H1 (cell line): Measurements from ENCODE around the gene PHF23. TPM values are rescaled to one million over a fixed set of nuclear protein-coding genes. Genes with fewer than 3 reads are reported as not detected.

ENCODE experiments used
- CTCF ChIA-PET: fragments of 300-600 bp; sonication (Branson Sonifier 250); formaldehyde crosslinking; loops from one replicate; lab custom pipeline; 2021; ENCODE audit not compliant: partially characterized antibody; lab: Charles Lee
- POLR2A ChIA-PET: fragments of 300-600 bp; sonication (Branson Sonifier 250); formaldehyde crosslinking; loops from one replicate; lab custom pipeline; 2021; ENCODE audit warnings: inconsistent platforms; ENCODE audit not compliant: partially characterized antibody; lab: Charles Lee
- DNase-seq, 2 experiments: peaks; one replicate each; pipeline versions ENCODE4 v3.0.0 to v3.0.0-alpha.2; 2010 to 2022; ENCODE audit warnings: low spot score in 2 of 2, low read depth in 1 of 2, mixed read lengths in 1 of 2
- FAIRE-seq: peaks from 2 replicates; lab custom pipeline; 2011; peaks lifted over from hg19 to GRCh38; lab: Jason Lieb, UNC
- H2AFZ ChIP-seq: 2 replicates; pipeline ENCODE4 v1.8.1; 2012; ENCODE audit warnings: low read length, inconsistent platforms
- H2AK5ac ChIP-seq: 2 replicates; pipeline ENCODE4 v1.6.1; 2013; ENCODE audit warnings: low read depth, low read length
- H2BK120ac ChIP-seq: replicated peaks from 2 replicates; pipeline ENCODE3; 2013; ENCODE audit warnings: low read depth, low read length, inconsistent platforms
- H2BK12ac ChIP-seq: 2 replicates; pipeline ENCODE4 v1.6.1; 2013; ENCODE audit warnings: low read depth, low read length
- H2BK15ac ChIP-seq: 2 replicates; pipeline ENCODE4 v1.6.1; 2013; ENCODE audit warnings: low read length
- H2BK20ac ChIP-seq: 2 replicates; pipeline ENCODE4 v1.6.1; 2013; ENCODE audit warnings: low read length
- H2BK5ac ChIP-seq: 2 replicates; pipeline ENCODE4 v1.6.1; 2013; ENCODE audit warnings: low read depth, low read length
- H3K14ac ChIP-seq: 2 replicates; pipeline ENCODE4 v1.6.1; 2013; ENCODE audit warnings: inconsistent platforms; ENCODE audit not compliant: insufficient read length
- H3K18ac ChIP-seq: 2 replicates; pipeline ENCODE4 v1.6.1; 2013; ENCODE audit warnings: low read length; ENCODE audit errors: extremely low read depth
- H3K23ac ChIP-seq: 2 replicates; pipeline ENCODE4 v1.6.1; 2013; ENCODE audit warnings: inconsistent platforms; ENCODE audit not compliant: insufficient read length
- H3K23me2 ChIP-seq: 2 replicates; pipeline ENCODE4 v1.6.1; 2013; ENCODE audit warnings: low read depth, low read length
- H3K27ac ChIP-seq: 2 replicates; pipeline ENCODE4 v1.6.1; 2011; ENCODE audit warnings: low read depth, low read length, inconsistent platforms
- H3K27me3 ChIP-seq, 4 experiments: replicated peaks in 1 of 4; 1 replicate in 1 of 4; 2 replicates in 3 of 4; pipeline versions ENCODE4 v1.6.1 to v1.8.1; 2011 to 2013; ENCODE audit warnings: low read length in 3 of 4, mild to moderate bottlenecking in 3 of 4, inconsistent platforms in 2 of 4, mixed read lengths in 2 of 4, moderate library complexity in 1 of 4; ENCODE audit not compliant: control insufficient read depth in 3 of 4, insufficient read depth in 3 of 4; ENCODE audit errors: extremely low read depth in 1 of 4
- H3K36me3 ChIP-seq, 4 experiments: 2 replicates each; pipeline versions ENCODE4 v1.6.1 to v1.8.1; 2011 to 2013; ENCODE audit warnings: mild to moderate bottlenecking in 4 of 4, low read length in 3 of 4, moderate library complexity in 2 of 4, control low read depth in 1 of 4, inconsistent platforms in 1 of 4; ENCODE audit not compliant: insufficient read depth in 4 of 4, control insufficient read depth in 2 of 4
- H3K4ac ChIP-seq: replicated peaks from 2 replicates; pipeline ENCODE3; 2013; ENCODE audit warnings: low read length, low read depth, mixed read lengths, inconsistent platforms; ENCODE audit not compliant: insufficient read length
- H3K4me1 ChIP-seq, 4 experiments: replicated peaks in 1 of 4; 1 replicate in 1 of 4; 2 replicates in 3 of 4; pipeline versions ENCODE4 v1.6.1 to v1.8.1; 2011 to 2013; ENCODE audit warnings: low read length in 3 of 4, inconsistent platforms in 2 of 4, mixed read lengths in 1 of 4; ENCODE audit not compliant: insufficient read depth in 4 of 4, control insufficient read depth in 3 of 4
- H3K4me2 ChIP-seq, 2 experiments: 2 replicates each; pipeline versions ENCODE4 v1.6.1 to v1.8.1; 2011 to 2013; ENCODE audit warnings: low read depth in 2 of 2, low read length in 2 of 2, control low read depth in 1 of 2, inconsistent platforms in 1 of 2, mild to moderate bottlenecking in 1 of 2; ENCODE audit not compliant: insufficient read depth in 1 of 2
- H3K4me3 ChIP-seq, 4 experiments: fragments of 200-600, 300-600 bp in 1 of 4; sonication (generic), shearing (Covaris generic), sonication (Bioruptor Twin) in 1 of 4; 2 replicates each; pipeline versions ENCODE4 v1.5.1 to v1.8.1; 2011 to 2016; ENCODE audit warnings: low read length in 4 of 4, low read depth in 3 of 4, control low read depth in 2 of 4, inconsistent platforms in 2 of 4, mild to moderate bottlenecking in 2 of 4, mixed read lengths in 1 of 4, moderate library complexity in 1 of 4; ENCODE audit not compliant: insufficient read depth in 2 of 4; ENCODE audit errors: extremely low read depth in 1 of 4
- H3K56ac ChIP-seq: replicated peaks from 2 replicates; pipeline ENCODE3; 2013; ENCODE audit warnings: low read depth, mild to moderate bottlenecking, mixed read lengths, low read length, inconsistent platforms; ENCODE audit not compliant: insufficient read length
- H3K79me1 ChIP-seq: 2 replicates; pipeline ENCODE4 v1.6.1; 2013; ENCODE audit warnings: low read depth, low read length, control low read depth
- H3K79me2 ChIP-seq, 2 experiments: 2 replicates each; pipeline versions ENCODE4 v1.6.1 to v1.8.1; 2012 to 2013; ENCODE audit warnings: low read length in 2 of 2, mild to moderate bottlenecking in 2 of 2, inconsistent platforms in 1 of 2; ENCODE audit not compliant: insufficient read depth in 2 of 2, control insufficient read depth in 1 of 2
- H3K9ac ChIP-seq, 4 experiments: replicated peaks in 1 of 4; 1 replicate in 1 of 4; 2 replicates in 3 of 4; pipeline versions ENCODE4 v1.6.1 to v1.8.1; 2011 to 2013; ENCODE audit warnings: low read depth in 3 of 4, low read length in 3 of 4, control low read depth in 2 of 4, mild to moderate bottlenecking in 2 of 4, moderate library complexity in 2 of 4, inconsistent platforms in 1 of 4; ENCODE audit errors: extremely low read depth in 1 of 4
- H3K9me3 ChIP-seq, 2 experiments: 2 replicates each; pipeline versions ENCODE4 v1.6.1 to v1.8.1; 2012 to 2013; ENCODE audit warnings: mild to moderate bottlenecking in 2 of 2, moderate library complexity in 2 of 2, control low read depth in 1 of 2, inconsistent platforms in 1 of 2, low read depth in 1 of 2, low read length in 1 of 2, mixed read lengths in 1 of 2; ENCODE audit not compliant: insufficient read depth in 2 of 2
- H4K20me1 ChIP-seq, 2 experiments: replicated peaks in 1 of 2; 2 replicates each; pipeline versions ENCODE3 to v1.8.1; 2011 to 2013; ENCODE audit warnings: inconsistent platforms in 2 of 2, low read length in 2 of 2, mild to moderate bottlenecking in 1 of 2; ENCODE audit not compliant: insufficient read depth in 2 of 2, control insufficient read depth in 1 of 2
- H4K5ac ChIP-seq: 2 replicates; pipeline ENCODE4 v1.6.1; 2013; ENCODE audit warnings: low read length, low read depth, mixed read lengths, inconsistent platforms; ENCODE audit not compliant: insufficient read length
- H4K8ac ChIP-seq: 2 replicates; pipeline ENCODE4 v1.8.0; 2013; ENCODE audit warnings: mild to moderate bottlenecking, moderate library complexity, low read length, inconsistent platforms; ENCODE audit not compliant: insufficient read depth; ENCODE audit errors: extremely low read depth
- H4K91ac ChIP-seq: replicated peaks from 2 replicates; pipeline ENCODE3; 2013; ENCODE audit warnings: low read length, mixed read lengths, inconsistent platforms; ENCODE audit not compliant: insufficient read length
- CEBPB ChIP-seq: IDR thresholded peaks from 2 replicates; pipeline ENCODE4 v1.6.1; 2012; ENCODE audit warnings: low read depth, low read length
- CHD1 ChIP-seq: IDR thresholded peaks from 2 replicates; pipeline ENCODE4 v1.6.1; 2012; ENCODE audit warnings: low read depth, low read length, improper control_type of control experiment
- MAX ChIP-seq: IDR thresholded peaks from 2 replicates; pipeline ENCODE4 v1.6.1; 2012; ENCODE audit warnings: inconsistent platforms
- WGBS, 2 experiments: shearing (Covaris generic) in 1 of 2; methylation state at CpG; one replicate each; pipeline versions ENCODE4 v1.1.6 to v1.1.7; 2013 to 2015; ENCODE audit warnings: low lambda C conversion rate in 2 of 2, mixed read lengths in 2 of 2, inconsistent platforms in 1 of 2, low coverage in 1 of 2, missing lambda C conversion rate in 1 of 2; ENCODE audit not compliant: insufficient replicate concordance in 2 of 2, insufficient coverage in 1 of 2, insufficient read length in 1 of 2; ENCODE audit errors: extremely low coverage in 1 of 2, missing lambda C conversion rate in 1 of 2; 5-methylcytosine and 5-hydroxymethylcytosine counted together
- polyA plus RNA-seq, 7 experiments: library from polyadenylated mRNA; depleted of rRNA in 3 of 7; stranded (reverse) in 5 of 7; unstranded in 2 of 7; fragments of >200 nt in 5 of 7; fragments of 200-250 nt in 2 of 7; gene quantifications; 1 replicate in 5 of 7; 2 replicates in 1 of 7; 4 replicates in 1 of 7; pipeline versions ENCODE4 v1.2.1 to v1.2.3, GENCODE V29; 2011 to 2013; ENCODE audit warnings: missing spikeins in 2 of 7, mixed read lengths in 2 of 7
- total RNA-seq: library from RNA; stranded (reverse); fragmentation: NEBNext Ultra II Directional; extraction: Animal tissue kit (Norgen Biotek cat#: 25700); gene quantifications from 2 replicates; pipeline ENCODE4 v1.2.1, GENCODE V29; 2021

PHF23 gene
- total and polyA plus RNA-seq, 2 of the 8 experiments (the other 6 are each of a cell fraction or from before 2014, with no cell fraction given), result 47.5 to 62.8 TPM

DNA sequence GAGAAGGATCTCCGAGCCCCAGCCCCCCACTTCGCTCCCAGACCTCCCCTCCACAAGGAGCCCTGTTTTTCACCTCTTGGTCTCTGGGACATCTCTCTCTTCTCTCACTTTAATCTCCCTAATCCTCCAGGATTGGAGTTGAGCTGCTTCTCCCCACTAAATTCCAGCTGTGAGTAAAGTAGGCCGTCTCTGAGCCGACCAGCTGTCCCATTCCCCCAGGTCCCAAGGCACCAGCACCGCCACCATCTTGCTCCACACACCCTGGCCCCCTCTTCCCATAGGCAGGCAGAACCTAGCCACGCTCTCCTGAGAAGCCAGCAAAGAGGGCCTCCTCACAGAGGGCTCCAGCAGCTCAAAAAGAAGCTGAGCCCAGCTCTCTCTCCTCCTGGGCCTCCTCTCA is 20.5 kb downstream of the PHF23 start:
- Histone ChIP-seq H3K23ac (no peak overlapping the region), H3K23me2 (peaks cover 23% of the 10 kb centered on the region; the same call in 1 of the 2 replicates), H3K27ac (no peak overlapping the region), H3K79me1 (no peaks in the 10 kb centered on the region; the same call in 1 of the 2 replicates), H4K5ac (no peak overlapping the region), H2AFZ (no peak overlapping the region), H4K8ac (no peak overlapping the region), H4K20me1 (peaks cover 10 to 20% of the 10 kb centered on the region in 2 experiments), H3K14ac (no peak overlapping the region), H3K79me2 (peaks cover 0 to 10% of the 10 kb centered on the region in 2 experiments; a peak in 1 of 4 replicates), H3K4ac (no peak overlapping the region), H3K18ac (no peak overlapping the region), H3K4me2 (peak overlapping the region; percentile 73 to 80; a peak in 2 of 4 replicates), H2BK120ac (no peak overlapping the region), H2AK5ac (0 out of 2 replicates have a peak overlapping the region, but pooled peaks have one; percentile 2), H3K9me3 (no peaks in the 10 kb centered on the region), H3K27me3 (no peaks in the 10 kb centered on the region), H2BK15ac (0 out of 2 replicates have a peak overlapping the region, but pooled peaks have one; percentile 61), H2BK5ac (0 out of 2 replicates have a peak overlapping the region, but pooled peaks have one; percentile 1), H3K4me3 (no peak overlapping the region), H3K4me1 (peaks cover 6 to 36% (median 20%) of the 10 kb centered on the region in 4 experiments), H3K56ac (no peak overlapping the region), H4K91ac (peak overlapping the region; percentile 71), H2BK20ac (no peak overlapping the region), H2BK12ac (peak overlapping the region; percentile 71; the same call in 1 of the 2 replicates), H3K36me3 (peaks cover 12 to 21% (median 16%) of the 10 kb centered on the region in 4 experiments; a peak in 7 of 8 replicates), H3K9ac (no peak overlapping the region)
- DNase-seq, result no peak
- ChIA-PET POLR2A (interaction anchor here (0.9 to 10.7 kb wide), 12 partner anchors 9 to 95 kb away, joined by 3 to 386 read pairs (median 8); partner anchors contain the start of genes CLDN7, CTDNEP1, DVL2 and ELP5), CTCF (interaction anchor here (0.6 to 4.3 kb wide), 4 partner anchors 12 to 339 kb away, joined by 3 to 24 read pairs (median 10); no protein-coding TSS in a partner anchor)
- no peak for FAIRE-seq
- 84% methylated on average over 6 of the region's 6 CpGs; no CpG with 5 or more reads in 1 of the 2 experiments for WGBS, 2 experiments
- TF ChIP-seq CEBPB, result no peak
- no peak for TF ChIP-seq MAX
- no peak for TF ChIP-seq CHD1
